IMR-90 (cell line): ENCODE results near the gene P4HA1. TPM values are rescaled to one million over a fixed set of nuclear protein-coding genes. Genes with fewer than 3 reads are reported as not detected.
A peak's percentile ranks its signal among the peaks of the same experiment; 100 is the strongest.

ENCODE experiments used
- ATAC-seq: fragments of 200-7000 bp; cut with Tn5 transposase; 2 replicates; pipeline ENCODE4 v1.9.1; 2020; ENCODE audit warnings: low read depth, mild to moderate bottlenecking, moderate library complexity
- BruUV-seq: library from RNA; stranded (reverse); fragments of 400-500 nt; replicated peaks from 2 replicates; lab custom pipeline; 2021; lab: Mats Ljungman, UMichigan
- CTCF ChIA-PET: fragments of 300-600 bp; formaldehyde crosslinking; extraction: SDS; loops from one replicate; lab custom pipeline; 2021; ENCODE audit warnings: antibody characterized with exemption; lab: Yijun Ruan, JAX
- POLR2A ChIA-PET: fragments of 300-600 bp; sonication (Branson Sonifier 250); formaldehyde crosslinking; loops from one replicate; lab custom pipeline; 2022; ENCODE audit warnings: antibody characterized with exemption; ENCODE audit not compliant: unreplicated experiment; lab: Charles Lee
- DNase-seq: peaks from one replicate; pipeline ENCODE4 v3.0.0; 2013
- H2AFZ ChIP-seq: replicated peaks from 2 replicates; pipeline ENCODE3; 2013; ENCODE audit warnings: low read length, mild to moderate bottlenecking; ENCODE audit not compliant: poor library complexity
- H2AK5ac ChIP-seq: 2 replicates; pipeline ENCODE4 v1.6.1; 2013; ENCODE audit warnings: low read depth, low read length, inconsistent platforms
- H2AK9ac ChIP-seq: replicated peaks from 2 replicates; pipeline ENCODE3; 2013; ENCODE audit warnings: mild to moderate bottlenecking, low read depth, low read length, moderate library complexity; ENCODE audit not compliant: poor library complexity
- H2BK120ac ChIP-seq: 2 replicates; pipeline ENCODE4 v1.6.1; 2013; ENCODE audit warnings: low read depth, low read length, inconsistent platforms
- H2BK15ac ChIP-seq: 3 replicates; pipeline ENCODE4 v1.6.1; 2013; ENCODE audit warnings: low read depth, low read length, inconsistent platforms
- H2BK20ac ChIP-seq: 2 replicates; pipeline ENCODE4 v1.6.1; 2013; ENCODE audit warnings: low read depth, mild to moderate bottlenecking, inconsistent platforms, low read length, moderate library complexity
- H2BK5ac ChIP-seq: 2 replicates; pipeline ENCODE4 v1.6.1; 2013; ENCODE audit warnings: mild to moderate bottlenecking, low read depth, low read length, inconsistent platforms; ENCODE audit not compliant: poor library complexity, severe bottlenecking
- H3K14ac ChIP-seq: replicated peaks from 2 replicates; pipeline ENCODE4 v1.6.1; 2013; ENCODE audit warnings: low read depth, low read length, inconsistent platforms
- H3K18ac ChIP-seq: 2 replicates; pipeline ENCODE4 v1.6.1; 2013; ENCODE audit warnings: low read depth, low read length, control low read depth
- H3K23ac ChIP-seq: 2 replicates; pipeline ENCODE4 v1.6.1; 2013; ENCODE audit warnings: low read depth, low read length, inconsistent platforms
- H3K27ac ChIP-seq: 2 replicates; pipeline ENCODE4 v1.5.1; 2013; ENCODE audit warnings: mild to moderate bottlenecking, control low read depth, low read length; ENCODE audit not compliant: insufficient read depth
- H3K27me3 ChIP-seq: 2 replicates; pipeline ENCODE4 v1.6.1; 2013; ENCODE audit warnings: low read length; ENCODE audit not compliant: control insufficient read depth, insufficient read depth
- H3K36me3 ChIP-seq: 2 replicates; pipeline ENCODE4 v1.6.1; 2013; ENCODE audit warnings: low read length, mixed read lengths; ENCODE audit not compliant: control insufficient read depth, insufficient read depth
- H3K4ac ChIP-seq: 2 replicates; pipeline ENCODE4 v1.6.1; 2013; ENCODE audit warnings: low read depth, low read length, inconsistent platforms
- H3K4me1 ChIP-seq: 2 replicates; pipeline ENCODE4 v1.6.1; 2013; ENCODE audit warnings: low read length, mixed read lengths; ENCODE audit not compliant: control insufficient read depth, insufficient read depth
- H3K4me2 ChIP-seq: 2 replicates; pipeline ENCODE4 v1.6.1; 2013; ENCODE audit warnings: low read depth, mild to moderate bottlenecking, control low read depth, low read length, moderate library complexity
- H3K4me3 ChIP-seq: 2 replicates; pipeline ENCODE4 v1.5.1; 2013; ENCODE audit warnings: low read depth, mild to moderate bottlenecking, control low read depth, low read length, moderate library complexity; ENCODE audit not compliant: insufficient read depth
- H3K56ac ChIP-seq: 2 replicates; pipeline ENCODE4 v1.6.1; 2013; ENCODE audit warnings: low read length, inconsistent platforms; ENCODE audit not compliant: insufficient read depth; ENCODE audit errors: extremely low read depth
- H3K79me1 ChIP-seq, 2 experiments: 2 replicates each; pipeline ENCODE4 v1.6.1; 2013; ENCODE audit warnings: low read length in 2 of 2, inconsistent platforms in 1 of 2, low read depth in 1 of 2
- H3K9ac ChIP-seq: 2 replicates; pipeline ENCODE4 v1.6.1; 2013; ENCODE audit warnings: low read depth, low read length, control low read depth
- H3K9me1 ChIP-seq: 2 replicates; pipeline ENCODE4 v1.6.1; 2013; ENCODE audit warnings: low read length, inconsistent platforms; ENCODE audit not compliant: insufficient read depth
- H3K9me3 ChIP-seq: 2 replicates; pipeline ENCODE4 v1.6.1; 2013; ENCODE audit warnings: low read length; ENCODE audit not compliant: control insufficient read depth, insufficient read depth
- H4K20me1 ChIP-seq: 2 replicates; pipeline ENCODE4 v1.6.1; 2013; ENCODE audit warnings: low read length, inconsistent platforms; ENCODE audit not compliant: insufficient read depth
- H4K5ac ChIP-seq: 2 replicates; pipeline ENCODE4 v1.6.1; 2013; ENCODE audit warnings: mild to moderate bottlenecking, low read depth, low read length, control low read depth
- H4K8ac ChIP-seq, 2 experiments: 2 replicates each; pipeline ENCODE4 v1.6.1; 2013; ENCODE audit warnings: low read depth in 2 of 2, low read length in 2 of 2, control low read depth in 1 of 2, inconsistent platforms in 1 of 2
- H4K91ac ChIP-seq: 2 replicates; pipeline ENCODE4 v1.6.1; 2013; ENCODE audit warnings: low read depth, low read length, inconsistent platforms; ENCODE audit not compliant: insufficient read depth
- FOS ChIP-seq: fragments of 150-350 bp; IDR thresholded peaks from 2 replicates; pipeline ENCODE4 v1.6.1; 2016; ENCODE audit warnings: low read depth, low read length
- RAD21 ChIP-seq: IDR thresholded peaks from 2 replicates; pipeline ENCODE4 v1.6.1; 2012; ENCODE audit warnings: low read length, improper control_type of control experiment
- USF2 ChIP-seq: fragments of 150-350 bp; IDR thresholded peaks from 2 replicates; pipeline ENCODE4 v1.6.1; 2017; ENCODE audit warnings: mild to moderate bottlenecking, antibody characterized with exemption, low read length, low read depth
- whole genome bisulfite sequencing, 2 experiments: methylation state at CpG; one replicate each; pipeline versions ENCODE4 v1.1.5 to v1.1.7; 2013; ENCODE audit warnings: missing lambda C conversion rate in 2 of 2; ENCODE audit not compliant: insufficient read length in 1 of 2; ENCODE audit errors: extremely low coverage in 2 of 2; 5-methylcytosine and 5-hydroxymethylcytosine counted together
- dilution Hi-C: fragments of 300-500 bp; cut with HindIII; formaldehyde crosslinking; loops from one replicate; pipeline ENCODE4 v1.14.3; 2018; ENCODE audit warnings: low sequenced_read_pairs; ENCODE audit not compliant: unreplicated experiment
- in situ Hi-C: fragments of 300-500 bp; cut with MboI; formaldehyde crosslinking; loops from 3 replicates; pipeline ENCODE4 v1.14.3; 2019; ENCODE audit warnings: low sequenced_read_pairs, inconsistent platforms, mixed read lengths
- intact Hi-C: fragments of 100-400 bp; cut with micrococcal nuclease; formaldehyde crosslinking; loops from 2 replicates; pipeline ENCODE4 v1.10.0; 2022
- polyA plus RNA-seq, 3 experiments: library from polyadenylated mRNA; depleted of rRNA; stranded (reverse); fragments of >200 nt; gene quantifications; 2 replicates each; pipeline ENCODE4 v1.2.3, GENCODE V29; 2012; ENCODE audit warnings: low replicate concordance in 1 of 3
- total RNA-seq: library from RNA; depleted of rRNA; stranded (reverse); fragments of >200 nt; gene quantifications from 2 replicates; pipeline ENCODE4 v1.2.3, GENCODE V29; 2012

Gene P4HA1
- total and polyA plus RNA-seq, 2 of the 4 experiments (the other 2 are of a cell fraction), result 178 to 241 TPM

GRCh38 chr10:72981882-72982529 lies 114.7 kb downstream of the P4HA1 start:
- Histone ChIP-seq H3K4ac (no peak overlapping the region), H3K4me2 (no peak overlapping the region), H3K9me1 (no peaks in the 10 kb centered on the region), H4K5ac (no peak overlapping the region), H3K18ac (no peak overlapping the region), H2BK20ac (no peak overlapping the region), H4K20me1 (no peaks in the 10 kb centered on the region; the same call in 1 of the 2 replicates), H3K23ac (no peak overlapping the region), H3K4me3 (no peak overlapping the region), H2AFZ (peak overlapping the region; percentile 41), H3K56ac (no peak overlapping the region), H2AK9ac (no peak overlapping the region), H2AK5ac (no peak overlapping the region), H3K4me1 (no peaks in the 10 kb centered on the region), H3K79me1 (no peaks in the 10 kb centered on the region), H3K27me3 (no peaks in the 10 kb centered on the region), H2BK15ac (no peak overlapping the region), H2BK120ac (no peak overlapping the region), H2BK5ac (no peak overlapping the region), H4K8ac (no peak overlapping the region), H3K9ac (no peak overlapping the region), H4K91ac (no peak overlapping the region), H3K14ac (no peak overlapping the region), H3K27ac (no peak overlapping the region), H3K9me3 (peaks cover 6% of the 10 kb centered on the region), H3K36me3 (no peaks in the 10 kb centered on the region)
- TF ChIP-seq RAD21, result no peak
- TF ChIP-seq USF2, result no peak
- no peak for TF ChIP-seq FOS
- in situ Hi-C loops (no loop called here), dilution Hi-C loops (no loop called here), intact Hi-C loops (no loop called here)
- CTCF ChIA-PET, result no interaction called here
- ATAC-seq (peak; percentile 40), DNase-seq (no peak)
- whole genome bisulfite sequencing, 2 experiments, result no CpG with 5 or more reads among the region's 2 CpGs
- no TSS peak for BruUV-seq
- POLR2A ChIA-PET, result no interaction called here
